Glomerular endothelial cell (primary cell): Measurements from ENCODE around the gene MARCKS. TPM values are rescaled to one million over a fixed set of nuclear protein-coding genes. Genes with fewer than 3 reads are reported as not detected.
"Not testable (repeated sequence)": the region's sequence is repeated elsewhere in the genome, so short reads cannot be mapped to it uniquely, and the experiment has no call there.

Experiments used
- DNase-seq: peaks from one replicate; pipeline ENCODE4 v3.0.0-alpha.2; 2011; ENCODE audit warnings: low read depth, low spot score; ENCODE audit errors: extremely low read depth
- total RNA-seq: library from RNA; depleted of rRNA; stranded (reverse); fragments of >200 nt; gene quantifications from 2 replicates; pipeline ENCODE4 v1.2.3, GENCODE V29; 2015

MARCKS gene
- total RNA-seq, 1 donor from 2014 or later: 440 TPM

GRCh38 chr6:113881478-113881980, 24.4 kb downstream of the MARCKS start:
- no peak for DNase-seq

DNA sequence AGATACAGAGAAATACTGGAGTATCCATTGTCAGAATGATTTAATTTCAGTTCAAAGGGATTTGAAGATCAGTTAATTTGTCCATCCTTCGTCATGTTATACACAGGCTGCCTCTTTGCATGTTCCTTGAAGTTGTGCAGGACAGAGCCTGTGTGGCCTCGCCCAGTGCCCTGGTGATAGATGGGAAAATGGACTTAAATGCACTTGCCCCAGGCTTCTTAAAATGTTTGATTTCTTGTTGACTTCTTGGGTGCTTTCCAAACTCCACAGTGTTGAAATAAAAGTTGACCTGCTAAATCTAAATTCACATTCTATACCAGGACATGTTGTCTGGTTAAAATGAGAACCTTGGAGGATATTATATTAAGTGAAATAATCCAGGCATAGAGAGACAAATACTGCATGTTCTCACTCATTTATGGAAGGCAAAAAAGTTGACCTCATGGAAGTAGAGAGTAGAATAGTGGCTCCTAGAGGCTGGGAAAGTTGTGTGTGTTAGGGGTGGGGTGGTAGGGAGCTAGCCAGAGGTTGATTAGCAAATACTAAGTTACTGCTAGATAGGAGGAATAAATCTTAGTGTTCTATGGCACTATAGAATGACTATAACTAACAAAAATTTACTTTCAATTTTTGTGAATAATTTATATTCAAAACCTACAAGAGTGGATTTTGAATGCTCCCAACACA, 25.3 kb downstream of the MARCKS start:
- no peak for DNase-seq

DNA sequence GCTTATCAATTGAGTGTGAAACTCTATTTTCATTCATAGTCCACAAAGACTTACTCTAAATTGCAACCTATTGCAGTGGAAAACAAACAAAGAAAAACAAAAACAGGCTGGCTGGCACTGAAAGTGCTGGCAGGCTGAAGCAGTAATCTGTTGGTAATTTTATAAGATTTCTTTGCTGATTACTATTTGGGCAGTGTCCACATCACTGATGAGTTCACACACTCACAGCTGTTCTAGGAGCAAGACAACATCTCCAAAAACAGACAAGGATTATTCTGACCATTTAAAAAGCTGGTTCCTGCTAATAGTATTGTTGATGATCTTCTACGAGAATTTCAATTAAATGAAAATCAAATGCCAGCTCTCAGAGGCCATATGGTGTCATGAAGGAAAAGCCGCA, 26.9 kb downstream of the MARCKS start:
- DNase-seq: no peak

DNA sequence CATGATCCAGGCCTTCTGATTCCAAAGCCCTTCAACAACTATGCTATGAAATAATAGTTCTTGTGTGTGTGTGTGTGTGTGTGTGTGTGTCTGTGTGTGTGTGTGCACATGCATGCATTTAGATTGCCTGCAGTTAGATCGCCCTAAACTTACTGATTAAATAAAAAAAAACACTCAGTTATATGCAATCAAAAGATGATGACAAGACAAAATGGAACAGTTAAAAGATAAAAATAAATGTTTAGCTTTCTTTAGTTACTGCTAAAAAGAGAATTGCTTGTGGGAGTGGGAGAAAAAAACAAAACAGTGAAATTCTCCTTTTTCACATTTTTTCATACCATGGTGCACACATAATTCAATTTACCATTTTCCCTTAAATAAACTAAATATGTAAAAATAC, 29.4 kb downstream of the MARCKS start:
- no peak for DNase-seq

DNA sequence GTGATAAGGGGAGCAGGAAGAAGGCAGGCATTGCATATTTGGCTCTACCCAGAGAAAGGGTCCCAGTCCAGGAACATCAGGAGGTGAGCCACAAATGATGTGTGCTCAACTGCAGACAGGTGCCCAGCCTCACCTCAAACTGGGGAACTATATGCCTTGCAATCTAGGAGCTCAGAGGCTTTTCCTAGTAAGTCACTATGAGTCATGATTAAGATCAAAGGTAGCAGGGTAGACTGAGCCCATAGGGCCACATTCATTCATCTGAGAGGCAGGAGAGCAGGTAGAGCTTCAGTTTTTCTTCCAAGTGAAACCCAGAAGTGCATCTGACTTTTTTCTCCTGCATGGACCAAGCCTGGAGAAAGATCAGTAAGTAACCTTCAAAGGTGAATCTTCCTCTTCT, 31.3 kb downstream of the MARCKS start:
- no peak for DNase-seq

DNA sequence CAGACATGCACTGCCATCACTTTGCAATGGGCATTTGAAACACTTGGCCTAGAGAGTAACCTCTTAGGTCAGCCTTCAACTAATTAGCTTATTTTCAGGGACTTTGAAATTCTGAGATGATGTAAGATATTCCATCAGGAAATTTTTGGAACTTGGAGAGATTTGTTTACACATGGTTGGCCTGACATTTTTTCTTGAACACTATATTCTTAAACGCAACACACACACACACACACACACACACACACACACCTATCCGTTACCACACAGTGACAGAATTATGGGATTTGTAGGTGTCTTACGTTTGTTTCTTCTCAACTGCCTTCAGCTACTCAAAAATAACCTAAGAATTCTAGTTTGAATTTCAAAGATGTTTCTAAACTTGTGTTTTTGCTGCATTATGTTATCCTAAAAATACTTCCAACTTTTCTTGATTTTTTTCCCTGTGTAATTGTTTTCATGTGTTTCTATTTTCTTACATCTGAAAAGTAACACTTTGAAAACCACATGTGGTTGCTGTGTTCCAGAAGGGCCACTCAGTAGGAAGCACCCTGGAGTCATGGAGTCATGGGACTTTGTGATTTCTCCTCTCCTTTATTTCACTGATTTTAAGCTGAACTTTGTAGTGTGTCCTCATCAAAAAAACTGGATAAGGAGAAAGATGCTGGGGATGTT, 31.9 kb downstream of the MARCKS start:
- no peak for DNase-seq

DNA sequence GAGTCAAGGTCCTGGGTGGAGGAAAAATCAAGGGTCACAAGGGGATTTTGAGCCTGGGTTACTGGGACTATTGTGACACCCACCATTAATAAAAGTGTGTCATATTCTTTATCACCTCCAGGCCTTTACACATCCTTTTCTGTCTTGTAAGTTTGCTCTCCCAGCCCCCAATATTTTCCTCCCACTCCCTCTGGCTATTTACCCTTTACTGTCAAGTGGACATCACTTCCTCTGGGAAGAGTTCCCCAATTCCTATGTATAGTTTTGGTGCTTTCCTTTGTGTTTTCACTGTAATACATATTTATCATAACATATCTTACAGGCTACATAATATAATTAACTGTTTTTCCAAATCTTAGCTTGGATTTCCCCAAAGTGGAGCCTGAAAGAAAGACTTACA, 36.3 kb downstream of the MARCKS start:
- DNase-seq: no peak

DNA sequence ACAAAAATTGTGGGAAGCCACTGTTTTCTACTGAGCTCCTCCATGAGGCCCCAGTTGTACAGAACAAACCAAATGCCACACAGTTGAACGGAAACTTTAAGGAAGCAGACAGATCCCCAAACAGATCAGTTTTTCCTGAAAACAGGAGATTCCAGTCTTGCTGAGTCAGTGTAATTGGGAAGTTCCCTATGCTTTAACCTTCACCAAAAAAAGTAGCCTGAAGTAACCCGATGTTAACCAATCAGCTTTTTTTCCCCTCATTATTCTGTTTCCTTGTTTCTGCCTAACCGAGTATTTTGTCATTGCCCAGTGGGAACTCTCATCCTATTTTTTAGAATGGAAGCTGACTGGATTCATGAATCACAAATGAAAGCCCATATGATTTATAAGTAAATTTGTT, 36.7 kb downstream of the MARCKS start:
- no peak for DNase-seq

GRCh38 chr6:113894712-113895674, 37.8 kb downstream of the MARCKS start:
- DNase-seq: no peak

- DNase-seq: no peak
Measured at GRCh38 chr6:113901482-113901881, 44.3 kb downstream of the MARCKS start.

- DNase-seq: peak; percentile 29
Measured at GRCh38 chr6:113903666-113904330, 46.7 kb downstream of the MARCKS start.

- DNase-seq: no peak
Measured at GRCh38 chr6:113907102-113907815, 50.1 kb downstream of the MARCKS start.

- no peak for DNase-seq
Measured at GRCh38 chr6:113908801-113909200, 51.7 kb downstream of the MARCKS start.

GRCh38 chr6:113909224-113909856, 52.2 kb downstream of the MARCKS start:
- peak; percentile 69 for DNase-seq

- DNase-seq: not testable (repeated sequence)
Measured at GRCh38 chr6:113910285-113910684, 53.1 kb downstream of the MARCKS start.
